Spleen (tissue), 11 donors: ENCODE measurements around the gene ABHD8. TPM values are rescaled to one million over a fixed set of nuclear protein-coding genes. Genes with fewer than 3 reads are reported as not detected.

Experiments
- DNase-seq: peaks from one replicate; pipeline ENCODE4 v3.0.0-alpha.2; 2020
- H3K27ac ChIP-seq, 8 donors: fragments of 200-600 bp; sonication (generic) in 7 of 8; 1 replicate in 4 of 8; 2 replicates in 4 of 8; pipeline versions ENCODE4 v1.5.0 to v1.8.0; 2016 to 2021; ENCODE audit warnings: inconsistent platforms in 4 of 8, mild to moderate bottlenecking in 4 of 8, moderate library complexity in 1 of 8
- H3K27me3 ChIP-seq, 7 donors: fragments of 200-600 bp; sonication (generic) in 6 of 7; replicated peaks in 1 of 7; 1 replicate in 4 of 7; 2 replicates in 3 of 7; pipeline versions ENCODE4 v1.5.0 to v1.8.0; 2016 to 2021; ENCODE audit warnings: inconsistent platforms in 3 of 7, mild to moderate bottlenecking in 1 of 7
- H3K36me3 ChIP-seq, 6 donors: fragments of 200-600 bp; sonication (generic) in 5 of 6; 1 replicate in 4 of 6; 2 replicates in 2 of 6; pipeline versions ENCODE4 v1.5.0 to v1.8.0; 2016 to 2021; ENCODE audit warnings: inconsistent platforms in 2 of 6
- H3K4me1 ChIP-seq, 6 donors: fragments of 200-600 bp; sonication (generic) in 5 of 6; 1 replicate in 3 of 6; 2 replicates in 3 of 6; pipeline versions ENCODE4 v1.5.0 to v1.8.0; 2016 to 2021; ENCODE audit warnings: inconsistent platforms in 3 of 6
- H3K4me3 ChIP-seq, 8 donors: fragments of 200-600 bp; sonication (generic) in 7 of 8; 1 replicate in 4 of 8; 2 replicates in 4 of 8; pipeline versions ENCODE4 v1.5.0 to v1.8.0; 2016 to 2021; ENCODE audit warnings: inconsistent platforms in 4 of 8, mild to moderate bottlenecking in 4 of 8, moderate library complexity in 2 of 8
- H3K9me3 ChIP-seq, 8 donors: fragments of 200-600 bp; sonication (generic) in 7 of 8; 1 replicate in 4 of 8; 2 replicates in 4 of 8; pipeline versions ENCODE4 v1.5.0 to v1.8.0; 2016 to 2021; ENCODE audit warnings: inconsistent platforms in 4 of 8
- CTCF ChIP-seq, 11 experiments: fragments of 200-600 bp in 7 of 11; fragments of 450-650 bp in 4 of 11; sonication (generic) in 4 of 11; IDR thresholded peaks in 8 of 11; conservative IDR thresholded peaks in 3 of 11; 1 replicate in 7 of 11; 2 replicates in 4 of 11; pipeline versions ENCODE4 v1.4.0 to v1.8.0; 2016 to 2021; ENCODE audit warnings: antibody characterized with exemption in 11 of 11, inconsistent platforms in 4 of 11, mild to moderate bottlenecking in 1 of 11
- POLR2A ChIP-seq, 3 donors: fragments of 450-650 bp; IDR thresholded peaks; one replicate each; pipeline ENCODE4 v1.5.1; 2017; ENCODE audit warnings: antibody characterized with exemption in 3 of 3, mild to moderate bottlenecking in 1 of 3
- POLR2AphosphoS5 ChIP-seq, 3 donors: sonication (generic); formaldehyde crosslinking; IDR thresholded peaks; one replicate each; pipeline ENCODE4 v1.5.1; 2017; ENCODE audit warnings: antibody characterized with exemption in 3 of 3
- WGBS, 5 donors: extraction: QIAGEN DNeasy Blood & Tissue Kit in 3 of 5; methylation state at CpG; one replicate each; pipeline versions ENCODE4 v1.1.5 to v1.1.7; 2013 to 2018; 5-methylcytosine and 5-hydroxymethylcytosine counted together
- intact Hi-C: fragments of 100-400 bp; cut with DNase I; formaldehyde crosslinking; loops from one replicate; pipeline ENCODE4 v1.15.0; 2023; ENCODE audit warnings: low total_unique reads
- polyA plus RNA-seq, 3 donors: library from polyadenylated mRNA; stranded (reverse); fragments of 200-250 nt; gene quantifications; one replicate each; pipeline ENCODE4 v1.2.1, GENCODE V29; 2013
- total RNA-seq, 7 donors: library from RNA; depleted of rRNA in 3 of 7; stranded (reverse); fragments of >200 nt in 3 of 7; fragmentation: NEBNext Ultra II Directional in 4 of 7; extraction: Animal tissue kit (Norgen Biotek cat#: 25700) in 4 of 7; gene quantifications; one replicate each; pipeline versions ENCODE4 v1.1.0 to v1.2.1, GENCODE V29; 2016 to 2021
- donor health status: healthy with polysubstance abuse.
- donor health status: DM: no; HTN: no; CAD: no; lungs with moderate emphysema.
- donor health status: DM: no; HTN: no; CAD: no.
- donor health status: Bipolar disorder and iron deficiency.
- donor health status: healthy.
- donor health status: DM: no; HTN: no; CAD: no.
- donor health status: DM: yes; HTN: yes; CAD: no.

Gene ABHD8
- total and polyA plus RNA-seq, 10 donors = 6.5 to 18.7 (median 12.2) TPM

- peak overlapping the region in 5 of 8 donors; percentile 63 to 81 (median 77) for H3K27ac ChIP-seq
- H3K36me3 ChIP-seq = peaks cover 0 to 11% (median 0%) of the 10 kb centered on the region in 6 donors
- H3K4me1 ChIP-seq = peaks cover 28 to 74% (median 55%) of the 10 kb centered on the region in 6 donors
- DNase-seq = peak; percentile 85
- 26 to 44% (median 38%) methylated on average over 17 to 52 of the region's 52 CpGs for WGBS, 5 donors
- peaks cover 0 to 31% (median 18%) of the 10 kb centered on the region in 7 donors for H3K27me3 ChIP-seq
- intact Hi-C loops = no loop called here
- no peaks in the 10 kb centered on the region for H3K9me3 ChIP-seq
- TF ChIP-seq POLR2A (IDR thresholded peaks at IDR 0.05) (no peak), POLR2AphosphoS5 (IDR thresholded peaks at IDR 0.05) (peak in 2 of 3 donors; percentile 35 to 58), CTCF (IDR thresholded peaks at IDR 0.05 in 8 of 11, conservative IDR thresholded peaks at IDR 0.05 in 3 of 11) (no peak)
- peak overlapping the region; percentile 51 to 83 (median 72) for H3K4me3 ChIP-seq
Observed at GRCh38 chr19:17333611-17334413, 30.6 kb upstream of the ABHD8 start.

GRCh38 chr19:17332677-17333581, 29.7 kb upstream of the ABHD8 start:
- Histone ChIP-seq H3K4me3 (peak overlapping the region in 1 of 8 donors; percentile 60), H3K4me1 (peaks cover 25 to 74% (median 56%) of the 10 kb centered on the region in 6 donors), H3K9me3 (no peaks in the 10 kb centered on the region), H3K27me3 (peaks cover 0 to 40% (median 21%) of the 10 kb centered on the region in 7 donors), H3K27ac (no peak overlapping the region), H3K36me3 (peaks cover 0 to 8% (median 0%) of the 10 kb centered on the region in 6 donors)
- WGBS, 5 donors = 93 to 97% (median 96%) methylated on average over 42 to 45 of the region's 45 CpGs
- TF ChIP-seq POLR2A (IDR thresholded peaks at IDR 0.05) (no peak), POLR2AphosphoS5 (IDR thresholded peaks at IDR 0.05) (no peak), CTCF (IDR thresholded peaks at IDR 0.05 in 8 of 11, conservative IDR thresholded peaks at IDR 0.05 in 3 of 11) (no peak)
- intact Hi-C loops = no loop called here
- peak; percentile 78 for DNase-seq

- peaks cover 23 to 74% (median 55%) of the 10 kb centered on the region in 6 donors for H3K4me1 ChIP-seq
- intact Hi-C loops = no loop called here
Observed at GRCh38 chr19:17332360-17332676, 29.1 kb upstream of the ABHD8 start.

More at GRCh38 chr19:17332360-17332676, 29.1 kb upstream of the ABHD8 start:
- DNase-seq = no peak
- WGBS, 5 donors = 86 to 94% (median 92%) methylated on average over 8 of the region's 8 CpGs
- peaks cover 0 to 40% (median 21%) of the 10 kb centered on the region in 7 donors for H3K27me3 ChIP-seq
- H3K9me3 ChIP-seq = no peaks in the 10 kb centered on the region
- no peak overlapping the region for H3K27ac ChIP-seq
- peaks cover 0 to 8% (median 0%) of the 10 kb centered on the region in 6 donors for H3K36me3 ChIP-seq
- no peak overlapping the region for H3K4me3 ChIP-seq
- TF ChIP-seq POLR2AphosphoS5 (IDR thresholded peaks at IDR 0.05) (no peak), CTCF (IDR thresholded peaks at IDR 0.05 in 8 of 11, conservative IDR thresholded peaks at IDR 0.05 in 3 of 11) (no peak), POLR2A (IDR thresholded peaks at IDR 0.05) (no peak)
